HG02610 (cell line): ENCODE data around the gene HIPK2.

Experiments used
- ATAC-seq: cut with Tn5 transposase; IDR thresholded peaks from one replicate; pipeline ENCODE4 v1.9.1; 2021; ENCODE audit warnings: mild to moderate bottlenecking, moderate library complexity; ENCODE audit not compliant: unreplicated experiment

Gene HIPK2

DNA sequence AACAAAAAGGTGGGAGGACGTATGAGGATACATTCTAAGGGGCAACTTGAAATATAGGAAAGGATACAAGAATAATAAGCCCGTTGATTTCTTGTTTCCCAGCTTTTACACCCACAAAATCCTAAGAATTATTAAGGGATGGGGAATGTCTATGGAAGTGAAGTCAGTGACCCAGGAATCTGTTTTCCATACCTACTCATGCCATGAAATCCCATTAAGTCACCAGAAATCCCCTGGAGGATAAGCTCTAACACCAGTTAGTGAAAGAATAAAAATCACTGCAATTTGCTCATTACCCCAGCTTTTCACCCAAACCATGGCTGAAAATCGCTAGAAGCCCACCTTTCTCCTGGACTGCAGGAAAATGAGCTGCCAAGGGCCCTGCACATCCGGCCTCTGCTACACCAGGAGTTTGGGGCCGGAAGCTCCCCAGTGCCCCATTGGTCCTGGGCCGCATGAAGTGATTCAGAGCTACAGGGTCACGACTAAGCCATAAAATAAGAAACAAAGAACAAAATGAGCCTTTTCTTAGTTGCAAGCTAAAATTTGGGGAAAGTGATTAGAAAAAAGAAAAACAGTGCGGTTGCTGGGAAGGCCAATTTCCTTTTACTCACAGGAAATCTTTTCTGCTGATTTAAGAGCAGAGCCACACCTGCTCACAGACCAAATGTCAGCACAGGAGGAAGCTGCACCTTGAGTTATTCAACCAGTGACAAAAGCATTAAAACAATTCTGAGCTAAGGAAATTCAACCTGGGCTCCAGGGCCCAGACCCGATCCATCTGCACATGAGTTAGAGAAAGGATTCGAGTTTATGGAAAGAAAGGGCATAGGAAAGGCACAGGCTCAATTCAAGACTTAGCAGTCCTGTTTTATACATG lies 40.3 kb downstream of the HIPK2 start:
- no peak for ATAC-seq

DNA sequence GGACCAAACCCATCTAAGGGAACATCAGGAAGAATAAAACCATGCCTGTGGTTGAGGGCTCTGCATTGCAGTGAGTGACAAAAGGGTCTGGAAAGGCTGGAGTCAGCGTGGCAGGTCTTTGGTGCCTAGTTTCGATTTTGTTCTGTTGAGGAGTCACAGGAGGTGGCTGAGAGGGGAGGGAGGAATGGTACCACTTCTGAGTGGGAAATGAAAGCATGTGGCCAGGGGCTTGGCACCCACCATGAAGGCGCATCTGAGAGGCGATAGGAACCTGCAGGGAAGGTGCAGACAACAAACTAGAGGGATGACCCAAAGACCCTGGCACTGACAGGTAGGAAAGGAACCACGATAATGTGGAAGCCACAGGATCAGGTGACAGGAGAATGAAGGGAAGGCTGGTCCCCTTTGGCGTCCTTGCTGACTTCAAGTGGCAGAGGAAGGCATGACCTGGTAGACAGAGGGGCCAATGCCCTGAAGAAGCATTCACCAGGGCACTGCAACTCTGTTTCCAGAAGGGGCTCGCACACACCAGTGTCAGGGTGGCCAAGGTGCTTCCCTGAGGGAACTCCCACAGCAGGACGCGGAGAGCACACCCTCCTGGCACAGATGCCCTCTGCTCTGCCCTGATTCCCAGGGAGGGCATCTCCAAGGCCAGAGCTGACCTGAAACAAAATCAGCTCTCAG lies 41.7 kb downstream of the HIPK2 start:
- ATAC-seq = no peak

DNA sequence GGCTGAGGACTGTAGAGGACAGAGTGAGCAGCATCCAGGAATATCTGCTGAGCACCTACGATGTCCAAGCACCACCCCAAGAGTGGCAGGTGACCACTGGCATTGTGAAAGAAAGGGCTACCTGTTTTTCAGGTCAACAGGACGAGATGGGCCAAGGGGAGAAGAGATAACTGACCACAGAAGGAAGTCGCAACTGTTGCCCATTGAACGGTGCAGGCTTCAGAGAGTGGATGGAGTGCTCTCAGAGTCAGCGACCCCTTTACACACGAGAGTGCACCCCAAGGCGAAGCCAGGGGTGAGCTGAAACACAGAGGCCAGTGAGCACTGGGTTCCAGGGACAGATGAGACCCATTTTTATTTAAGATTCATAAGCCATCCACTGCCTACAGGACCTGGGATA lies 42.3 kb downstream of the HIPK2 start:
- ATAC-seq = no peak

DNA sequence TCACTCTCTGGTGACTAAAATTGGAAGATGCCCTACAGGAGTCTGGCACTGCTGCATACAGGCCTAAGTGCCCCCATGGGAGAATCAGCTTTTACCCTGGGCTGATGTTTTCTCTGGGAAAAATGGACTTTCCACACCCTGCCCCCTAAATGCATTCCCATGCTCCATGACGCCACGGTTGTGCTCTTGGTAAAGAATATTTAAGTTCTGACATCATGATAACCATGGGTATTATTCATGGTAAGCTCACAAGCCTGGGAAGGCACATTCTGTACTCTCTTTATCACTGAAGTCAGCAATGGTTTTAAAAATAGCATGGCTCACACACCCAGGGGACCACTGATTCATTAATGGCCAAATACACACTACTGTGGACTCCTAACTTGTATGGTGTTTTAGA lies 43.4 kb downstream of the HIPK2 start:
- no peak for ATAC-seq

DNA sequence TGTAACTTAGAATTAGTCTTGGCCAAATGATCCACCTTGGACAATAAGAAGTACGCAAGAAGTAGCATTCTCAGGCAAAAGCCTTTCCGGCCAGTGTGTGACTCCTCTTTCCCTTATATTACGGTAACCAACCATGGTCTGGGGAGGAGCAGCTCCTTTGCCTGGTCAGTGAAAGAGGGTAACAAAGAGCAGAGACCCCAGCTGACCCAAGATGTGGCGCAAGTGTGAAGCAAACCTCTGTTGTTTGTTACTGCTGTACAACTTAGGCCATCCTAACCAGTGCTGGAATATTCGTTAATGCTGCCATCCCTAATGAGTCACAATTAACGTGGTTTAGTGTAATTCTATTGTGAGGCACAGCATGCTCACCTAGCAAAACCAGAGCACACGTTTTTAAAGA lies 44.0 kb downstream of the HIPK2 start:
- no peak for ATAC-seq

DNA sequence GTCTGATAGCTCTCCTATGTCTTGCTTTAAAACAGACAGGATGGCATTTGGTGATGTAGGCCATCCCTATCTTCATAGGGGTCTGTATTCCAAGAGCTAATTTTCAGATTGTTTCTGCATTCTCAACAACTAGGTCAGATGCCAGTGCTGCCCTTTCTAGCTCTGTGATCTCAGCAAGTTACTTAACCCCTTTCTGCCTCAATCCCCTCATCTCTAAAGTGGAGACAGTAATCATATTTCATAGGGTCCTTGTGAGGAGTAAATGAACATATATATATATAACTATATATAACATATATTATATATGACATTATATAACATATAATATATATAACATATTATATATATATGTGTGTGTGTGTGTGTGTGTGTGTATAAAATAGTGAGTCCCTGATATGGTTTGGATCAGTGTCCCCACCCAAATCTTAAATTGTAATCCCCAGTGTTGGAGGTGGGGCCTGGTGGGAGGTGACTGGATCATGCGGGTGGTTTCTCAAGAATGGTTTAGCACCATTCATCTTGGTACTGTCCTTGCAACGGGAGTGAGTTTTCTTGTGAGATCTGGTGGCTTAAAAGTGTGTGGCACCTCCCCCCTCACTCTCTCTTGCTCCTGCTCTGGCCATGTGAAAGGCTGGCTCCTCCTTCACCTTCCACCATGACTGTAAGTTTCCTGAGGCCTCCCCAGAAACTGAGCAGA lies 45.2 kb downstream of the HIPK2 start:
- ATAC-seq = no peak

DNA sequence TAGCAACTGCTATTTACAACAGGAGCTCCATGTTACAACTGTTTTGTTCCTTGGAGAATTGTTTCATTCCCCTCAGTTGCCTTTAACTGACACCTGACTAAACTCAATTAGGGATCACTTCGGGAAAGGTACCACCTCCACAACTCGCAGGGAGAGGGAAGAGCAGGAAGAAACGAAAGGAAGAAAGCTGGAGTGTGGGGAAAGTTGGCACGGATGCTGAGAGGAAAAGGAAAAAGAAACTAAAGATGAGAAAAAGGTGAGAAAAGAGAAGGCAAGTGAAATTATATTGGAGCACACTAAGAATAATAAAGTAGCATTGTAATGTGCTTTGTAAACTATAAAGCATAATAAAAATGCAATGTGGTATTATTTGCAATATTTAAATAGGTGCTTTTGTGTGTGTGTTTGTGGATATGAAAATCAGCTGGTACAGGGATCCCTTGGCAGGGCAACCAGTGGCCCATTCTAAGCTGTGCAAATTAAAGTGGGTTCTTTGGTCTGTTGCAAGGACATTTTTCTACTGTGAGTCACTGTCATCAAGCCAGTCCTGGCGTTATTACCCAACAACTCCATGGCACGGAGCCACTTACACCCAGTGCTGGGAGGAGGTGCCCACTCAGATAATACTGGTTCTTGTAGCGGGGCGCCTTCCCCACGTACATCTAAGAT lies 45.9 kb downstream of the HIPK2 start:
- ATAC-seq = no peak

DNA sequence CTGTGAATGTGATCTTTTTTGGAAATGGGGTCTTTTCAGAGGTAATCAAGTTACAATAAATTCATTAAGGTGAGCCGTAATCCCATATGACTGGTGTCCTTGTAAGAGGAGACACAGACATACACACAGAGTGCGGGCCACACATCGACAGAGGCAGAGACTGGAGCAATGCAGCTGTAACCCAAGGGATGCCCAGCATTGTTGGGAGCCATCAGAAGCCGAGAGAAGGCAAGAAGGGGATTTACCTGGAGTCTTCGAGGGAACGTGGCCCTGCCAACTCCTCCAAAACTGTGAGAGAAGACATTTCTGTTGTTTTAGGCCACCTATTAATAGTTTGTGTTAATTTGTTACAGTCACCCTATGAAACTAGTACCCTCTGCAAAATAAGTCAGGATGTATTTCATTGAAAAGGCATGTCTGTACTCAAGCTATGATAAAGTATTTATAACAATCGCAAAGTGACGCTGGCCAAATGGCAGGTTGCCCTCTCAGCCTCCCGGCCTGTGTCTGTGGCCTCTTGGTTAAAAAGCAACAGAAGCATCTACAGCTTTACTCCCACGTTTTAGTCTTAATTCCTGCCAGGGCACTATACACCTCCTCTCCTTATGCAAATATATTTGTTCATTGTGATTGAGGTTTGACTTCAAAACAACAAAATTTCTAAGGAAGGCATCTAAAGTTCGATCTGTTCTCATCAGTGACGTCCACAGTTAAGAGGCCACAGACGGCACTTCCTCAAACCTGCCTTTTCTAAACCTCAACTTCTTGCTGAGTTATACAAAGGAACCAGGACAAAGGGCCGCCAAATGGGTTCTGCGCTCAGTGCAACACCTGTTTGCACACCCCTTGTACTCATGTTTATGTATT lies 46.8 kb downstream of the HIPK2 start:
- peak; percentile 92 for ATAC-seq

DNA sequence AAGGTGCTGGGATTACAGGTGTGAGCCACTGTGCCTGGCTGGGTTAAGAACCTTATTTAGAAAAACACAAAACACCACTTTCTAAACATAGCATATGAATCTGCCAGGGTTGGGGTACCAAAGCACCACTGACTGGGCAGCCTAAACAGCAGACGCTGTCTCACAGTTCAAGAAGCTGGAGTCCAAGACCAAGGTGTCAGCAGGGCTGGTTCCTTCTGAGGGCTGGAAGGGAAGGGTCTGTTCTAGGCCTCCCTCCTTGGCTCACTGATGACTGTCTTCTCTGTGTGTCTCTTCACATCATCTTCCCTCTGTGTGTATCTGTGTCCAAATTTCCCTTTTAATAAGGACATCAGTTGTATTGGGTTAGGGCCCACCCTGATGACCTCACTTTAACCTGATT lies 49.6 kb downstream of the HIPK2 start:
- ATAC-seq = no peak

DNA sequence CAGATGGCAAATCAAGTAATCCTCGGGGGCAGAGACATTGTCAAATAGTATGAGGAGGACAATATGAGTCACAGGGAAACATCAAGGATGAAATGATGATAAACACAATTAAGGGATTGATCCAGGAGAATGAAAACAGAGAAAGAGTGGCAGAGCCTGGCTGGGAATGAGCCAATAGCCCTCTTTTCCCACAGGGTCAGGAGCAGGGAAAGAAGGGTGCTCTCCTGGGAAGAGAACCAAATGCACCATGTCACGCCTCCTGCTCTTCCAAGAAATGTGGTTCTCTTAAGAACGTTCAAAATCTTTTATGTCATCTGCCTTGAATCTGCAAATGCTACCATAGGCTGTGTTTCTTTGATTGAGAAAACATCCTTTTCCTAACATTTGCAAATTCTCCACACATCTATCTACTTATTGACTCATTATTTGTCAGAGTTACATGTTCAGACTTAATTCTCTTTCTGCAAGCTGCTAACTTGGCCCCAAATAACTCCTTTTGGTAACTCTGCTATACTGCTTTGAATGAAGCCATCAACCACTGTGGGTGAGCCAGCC lies 50.6 kb downstream of the HIPK2 start:
- no peak for ATAC-seq

DNA sequence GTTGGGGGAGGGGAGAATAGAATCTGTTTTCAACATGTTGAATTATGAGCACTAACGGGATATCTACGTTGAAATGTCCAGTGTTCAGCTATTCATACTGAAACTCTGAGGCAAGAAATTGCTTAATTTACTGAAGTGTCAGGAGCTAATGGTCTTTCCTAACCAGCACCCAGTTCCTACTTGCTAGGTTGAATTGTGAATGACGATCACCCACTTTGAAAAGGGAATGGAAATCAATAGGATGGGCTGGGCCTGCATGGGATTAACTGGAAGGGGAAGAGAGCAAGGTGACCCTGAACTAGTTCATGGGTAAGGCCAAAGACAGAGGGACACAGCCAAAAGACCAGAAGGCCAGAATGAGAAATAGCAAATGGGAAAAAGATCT lies 51.3 kb downstream of the HIPK2 start:
- ATAC-seq = no peak

DNA sequence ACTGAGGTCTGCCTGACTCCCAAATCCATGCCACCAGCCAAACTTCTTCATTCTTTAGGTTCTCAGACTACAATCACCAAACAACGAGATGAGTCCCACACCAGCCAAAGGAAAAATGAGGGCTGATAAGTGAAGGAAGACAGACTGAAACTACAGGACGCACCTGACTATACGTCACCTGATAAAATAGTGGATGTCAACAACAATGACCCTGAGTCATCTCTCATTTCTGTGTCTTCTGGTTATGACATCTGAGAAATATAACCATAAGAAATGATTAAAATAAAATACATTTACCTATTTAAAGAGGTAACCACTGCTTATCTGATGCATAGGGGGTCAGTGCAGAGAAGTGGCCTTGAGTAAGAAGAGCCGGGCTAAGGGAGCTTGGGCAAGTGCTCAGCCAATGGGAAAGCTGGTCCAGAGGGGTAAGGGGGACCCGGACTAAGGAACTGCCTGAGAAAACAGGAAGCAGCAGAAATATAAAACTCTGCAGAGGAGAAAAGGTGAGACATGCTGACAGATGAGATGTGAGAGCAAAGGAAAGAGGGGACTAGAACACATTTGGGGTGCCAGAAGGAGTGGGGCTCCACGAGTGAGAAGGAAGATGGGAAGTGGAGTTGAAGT lies 51.8 kb downstream of the HIPK2 start:
- no peak for ATAC-seq

DNA sequence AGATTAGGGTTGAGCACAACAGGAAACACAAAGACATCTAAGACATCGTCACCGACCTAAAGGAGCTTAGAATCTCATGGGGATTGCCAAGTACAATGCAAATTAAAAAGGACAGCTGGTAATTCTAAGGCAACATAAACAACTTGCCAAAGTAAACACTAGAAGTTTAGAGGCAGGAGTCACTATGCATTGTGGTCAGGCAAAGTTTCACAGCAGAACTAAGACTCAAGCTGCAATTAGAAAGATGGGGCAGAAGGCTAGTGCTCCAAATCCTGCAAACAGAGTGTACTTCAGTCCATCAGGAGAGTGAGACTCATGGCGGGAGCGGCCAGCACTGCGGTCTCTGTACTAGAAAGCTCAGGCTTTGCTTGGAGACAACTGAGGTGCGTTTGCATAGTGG lies 52.7 kb downstream of the HIPK2 start:
- ATAC-seq = peak; percentile 85

DNA sequence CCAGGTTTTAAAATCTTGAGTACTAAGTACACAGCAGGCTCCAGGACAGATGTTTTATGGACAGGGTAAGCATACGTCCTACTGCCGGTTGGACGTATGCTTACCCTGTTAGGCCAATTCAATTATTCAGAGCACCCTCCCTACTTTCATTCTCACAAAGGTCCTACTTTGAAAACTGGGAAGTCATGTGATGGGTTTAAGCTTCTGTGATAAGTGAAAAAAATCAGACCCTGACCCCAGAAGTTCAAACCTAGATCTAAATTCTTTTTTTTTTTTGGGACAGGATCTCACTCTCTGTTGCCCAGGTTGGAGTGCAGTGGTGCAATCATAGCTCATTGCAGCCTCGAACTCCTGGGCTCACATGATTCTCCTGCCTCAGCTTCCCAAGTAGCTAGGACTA lies 55.2 kb downstream of the HIPK2 start:
- ATAC-seq = no peak

DNA sequence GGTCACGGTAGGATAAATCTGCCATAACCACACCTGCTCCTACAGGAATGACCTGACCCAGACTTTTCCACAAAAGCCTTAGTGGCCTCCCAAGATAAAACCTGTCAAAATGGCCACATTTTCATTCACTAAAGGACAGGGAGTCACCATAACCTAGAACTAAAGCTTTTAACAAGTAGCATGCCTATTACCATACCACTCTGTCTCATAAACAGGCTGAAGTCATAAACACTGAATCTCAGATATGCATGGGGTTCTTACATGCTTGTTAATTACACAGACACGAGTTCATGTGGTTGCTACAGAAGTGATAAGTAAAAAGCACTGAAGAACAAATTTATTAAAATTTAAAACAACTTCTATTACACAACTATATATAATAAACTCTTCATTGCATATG lies 56.0 kb downstream of the HIPK2 start:
- no peak for ATAC-seq

DNA sequence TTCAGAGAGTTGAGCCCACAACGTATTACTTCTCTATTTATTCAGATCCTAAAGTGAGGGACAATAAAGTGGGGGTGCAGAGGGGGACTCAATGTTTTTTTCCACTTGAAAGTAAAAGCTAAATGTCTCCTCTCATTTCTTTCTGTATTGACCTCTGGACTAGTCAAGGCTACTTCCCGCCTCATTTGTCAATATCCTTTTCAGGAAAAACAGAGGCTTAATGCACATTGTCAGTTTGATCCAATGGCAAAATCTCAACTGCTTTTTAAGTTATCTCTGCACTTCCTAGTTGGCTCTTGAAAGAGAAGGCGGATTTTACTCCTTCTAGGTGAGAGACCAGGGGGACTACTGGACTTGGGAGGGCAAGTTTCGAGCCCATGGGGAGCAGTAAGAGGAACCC lies 56.4 kb downstream of the HIPK2 start:
- no peak for ATAC-seq

DNA sequence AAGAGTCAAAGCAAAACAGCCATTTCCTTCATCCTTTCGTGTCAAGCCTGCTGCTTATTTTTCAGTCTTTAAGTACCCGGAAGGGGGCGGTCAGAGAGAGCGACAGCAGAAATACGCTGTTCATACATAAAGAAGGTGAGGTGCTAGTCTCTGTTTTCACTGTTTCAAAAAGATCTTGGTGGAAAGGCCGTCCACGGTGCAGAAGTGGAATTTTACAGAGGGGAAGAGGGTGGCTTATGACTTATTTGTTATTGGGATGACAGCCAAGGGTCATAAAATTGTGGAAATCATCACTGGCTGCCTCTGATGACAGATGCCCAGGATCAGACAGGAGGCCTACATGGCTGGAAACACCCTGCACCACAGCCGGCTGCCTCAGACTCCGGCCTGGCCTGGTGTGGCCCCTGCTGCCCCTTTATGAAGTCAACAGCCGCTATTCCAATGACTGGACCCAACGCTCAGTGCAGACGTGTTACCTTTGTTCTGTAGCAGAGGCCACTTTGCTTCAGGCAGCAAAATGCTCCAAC lies 57.0 kb downstream of the HIPK2 start:
- ATAC-seq = no peak

DNA sequence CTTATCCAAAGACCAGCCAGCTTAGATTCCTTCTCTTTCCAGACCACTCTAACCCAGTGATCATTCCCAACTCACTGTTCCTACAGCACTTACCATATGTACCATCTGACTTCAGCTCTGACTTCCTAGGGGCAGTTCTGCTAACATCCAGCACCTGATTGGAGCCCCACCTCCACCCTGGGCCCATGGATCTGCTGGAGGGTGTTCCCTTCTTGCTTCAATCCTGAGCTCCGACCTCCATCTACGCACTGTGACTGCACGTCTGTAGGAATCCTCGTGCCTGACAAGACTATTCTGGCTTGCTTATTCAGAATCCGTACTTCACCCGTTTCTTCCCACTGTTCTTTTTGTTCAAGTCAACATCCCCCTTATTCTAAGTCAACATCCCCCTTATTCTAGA lies 57.6 kb downstream of the HIPK2 start:
- no peak for ATAC-seq

DNA sequence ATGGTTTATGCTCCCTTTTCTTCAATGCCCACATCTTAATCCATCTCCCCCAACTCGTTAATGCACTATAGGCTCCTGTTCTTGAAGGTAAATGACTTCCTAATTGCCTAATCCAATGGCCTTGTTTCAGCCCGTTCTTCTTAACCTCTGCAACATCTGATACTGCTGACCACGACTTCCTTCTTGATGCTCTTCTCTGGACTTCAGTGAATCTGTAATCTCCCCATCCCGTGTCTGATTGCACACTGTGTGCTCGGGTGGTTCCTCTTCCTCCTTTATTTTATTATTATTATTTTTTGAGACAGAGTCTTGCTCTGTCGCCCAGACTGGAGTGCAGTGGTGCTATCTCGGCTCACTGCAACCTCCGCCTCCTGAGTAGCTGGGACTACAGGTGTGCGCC lies 58.9 kb downstream of the HIPK2 start:
- ATAC-seq = no peak
